WTC11 (cell line): ENCODE data around the gene GJC1. TPM values are rescaled to one million over a fixed set of nuclear protein-coding genes. Genes with fewer than 3 reads are reported as not detected.
A peak's percentile ranks its signal among the peaks of the same experiment; 100 is the strongest.

ENCODE experiments used
- ATAC-seq: fragments of 200-7000 bp; cut with Tn5 transposase; 2 replicates; pipeline ENCODE4 v1.10.0; 2021; ENCODE audit warnings: mild to moderate bottlenecking, moderate library complexity
- CTCF ChIA-PET: fragments of 300-600 bp; sonication (Branson Sonifier 250); formaldehyde crosslinking; loops from one replicate; lab custom pipeline; 2021; ENCODE audit warnings: antibody characterized with exemption; lab: Charles Lee
- POLR2A ChIA-PET: fragments of 350-600 bp; sonication (Branson Sonifier 250); formaldehyde crosslinking; loops from one replicate; lab custom pipeline; 2021; ENCODE audit warnings: antibody characterized with exemption; lab: Charles Lee
- DNase-seq: peaks from one replicate; pipeline ENCODE4 v3.0.0; 2021; ENCODE audit warnings: low spot score
- H3K27ac Mint-ChIP-seq: 2 replicates; pipeline ENCODE4 v1.8.0; 2021; ENCODE audit warnings: mixed read lengths
- H3K27me3 Mint-ChIP-seq: 2 replicates; pipeline ENCODE4 v1.8.0; 2021; ENCODE audit warnings: low read depth, mild to moderate bottlenecking, moderate library complexity, mixed read lengths
- H3K36me3 Mint-ChIP-seq: 2 replicates; pipeline ENCODE4 v1.8.0; 2021; ENCODE audit warnings: mixed read lengths
- H3K4me1 Mint-ChIP-seq: 2 replicates; pipeline ENCODE4 v1.8.0; 2022; ENCODE audit warnings: mixed read lengths
- H3K4me3 Mint-ChIP-seq: 2 replicates; pipeline ENCODE4 v1.8.0; 2021; ENCODE audit warnings: mild to moderate bottlenecking, moderate library complexity, mixed read lengths
- H3K9me3 Mint-ChIP-seq: 2 replicates; pipeline ENCODE4 v1.8.0; 2021; ENCODE audit warnings: mixed read lengths
- ATF6 ChIP-seq: sonication (generic); formaldehyde crosslinking; IDR thresholded peaks from 2 replicates; pipeline ENCODE4 v1.8.1; 2023; ENCODE audit warnings: mild to moderate bottlenecking, missing genetic modification reagents
- CREB1 ChIP-seq: sonication (generic); formaldehyde crosslinking; IDR thresholded peaks from 2 replicates; pipeline ENCODE4 v1.8.0; 2023; ENCODE audit warnings: mild to moderate bottlenecking, missing genetic modification reagents
- CTCF ChIP-seq: fragments of 200-600 bp; IDR thresholded peaks from 2 replicates; pipeline ENCODE4 v1.8.0; 2022; ENCODE audit warnings: antibody characterized with exemption
- FOXJ3 ChIP-seq: sonication (generic); formaldehyde crosslinking; IDR thresholded peaks from 2 replicates; pipeline ENCODE4 v1.9.0; 2021; ENCODE audit warnings: missing genetic modification reagents, mild to moderate bottlenecking, borderline replicate concordance
- FOXP1 ChIP-seq: sonication (generic); formaldehyde crosslinking; IDR thresholded peaks from 2 replicates; pipeline ENCODE4 v1.8.0; 2022; ENCODE audit warnings: missing genetic modification reagents, mild to moderate bottlenecking, moderate library complexity, borderline replicate concordance
- MAX ChIP-seq: sonication (generic); formaldehyde crosslinking; IDR thresholded peaks from 2 replicates; pipeline ENCODE4 v1.8.0; 2022; ENCODE audit warnings: mild to moderate bottlenecking, missing genetic modification reagents
- NFATC4 ChIP-seq: fragments of 250-450 bp; sonication (Bioruptor Pico); IDR thresholded peaks from 2 replicates; pipeline ENCODE4 v1.9.0; 2021; ENCODE audit warnings: mild to moderate bottlenecking
- SMAD3 ChIP-seq: sonication (generic); formaldehyde crosslinking; IDR thresholded peaks from 2 replicates; pipeline ENCODE4 v1.8.0; 2022; ENCODE audit warnings: missing genetic modification reagents, mild to moderate bottlenecking, borderline replicate concordance
- ZBTB43 ChIP-seq: sonication (generic); formaldehyde crosslinking; IDR thresholded peaks from 2 replicates; pipeline ENCODE4 v1.8.1; 2023; ENCODE audit warnings: mild to moderate bottlenecking, missing genetic modification reagents
- ZMAT4 ChIP-seq: fragments of 250-450 bp; sonication (Bioruptor Pico); IDR thresholded peaks from 2 replicates; pipeline ENCODE4 v1.9.0; 2021; ENCODE audit warnings: mild to moderate bottlenecking
- ZNF121 ChIP-seq: sonication (generic); formaldehyde crosslinking; IDR thresholded peaks from 2 replicates; pipeline ENCODE4 v1.8.0; 2023; ENCODE audit warnings: missing genetic modification reagents
- ZNF423 ChIP-seq: fragments of 250-450 bp; sonication (Bioruptor Pico); IDR thresholded peaks from 2 replicates; pipeline ENCODE4 v2.1.2; 2022; ENCODE audit warnings: mild to moderate bottlenecking, moderate library complexity
- ZNF512 ChIP-seq: sonication (generic); formaldehyde crosslinking; IDR thresholded peaks from 2 replicates; pipeline ENCODE4 v1.8.1; 2022; ENCODE audit warnings: missing genetic modification reagents, borderline replicate concordance
- ZNF671 ChIP-seq: fragments of 250-450 bp; sonication (Bioruptor Pico); IDR thresholded peaks from 2 replicates; pipeline ENCODE4 v1.8.0; 2021; ENCODE audit warnings: mild to moderate bottlenecking
- total RNA-seq: library from RNA; stranded (reverse); gene quantifications from 3 replicates; pipeline ENCODE4 v1.2.3, GENCODE V29; 2021

GJC1 gene
- total RNA-seq, 1 experiment from 2014 or later: 104 TPM

GRCh38 chr17:44768505-44769142 lies 61.5 kb downstream of the GJC1 start:
- TF ChIP-seq ZNF671: no peak
- TF ChIP-seq SMAD3: no peak
- TF ChIP-seq FOXJ3 (CRISPR knock-in tag): no peak
- TF ChIP-seq MAX (CRISPR knock-in tag): no peak
- TF ChIP-seq ZBTB43 (CRISPR knock-in tag): no peak
- no peak for TF ChIP-seq CTCF
- ATAC-seq (no peak), DNase-seq (no peak)
- CTCF ChIA-PET: interaction anchor here (3.1 kb wide), 1 partner anchor 11 kb away, joined by 11 read pairs; no protein-coding TSS in a partner anchor
- no peaks in the 10 kb centered on the region for H3K36me3 Mint-ChIP-seq
- H3K27me3 Mint-ChIP-seq: peaks cover 3% of the 10 kb centered on the region; the same call in 1 of the 2 replicates
- POLR2A ChIA-PET: interaction anchor here (1.2 kb wide), 1 partner anchor 60 kb away, joined by 4 read pairs; no protein-coding TSS in a partner anchor
- no peak overlapping the region for H3K4me3 Mint-ChIP-seq
- H3K4me1 Mint-ChIP-seq: peaks cover 11% of the 10 kb centered on the region
- H3K27ac Mint-ChIP-seq: no peak overlapping the region
- no peaks in the 10 kb centered on the region for H3K9me3 Mint-ChIP-seq

- DNase-seq: no peak
- POLR2A ChIA-PET: interaction anchor here (0.5 kb wide), 1 partner anchor 100 kb away, joined by 9 read pairs; no protein-coding TSS in a partner anchor
These were observed 62.6 kb downstream of the GJC1 start for GRCh38 chr17:44767493-44767892.

GRCh38 chr17:44766409-44767038 lies 63.6 kb downstream of the GJC1 start:
- Mint-ChIP-seq H3K27ac (no peak overlapping the region), H3K36me3 (no peaks in the 10 kb centered on the region), H3K27me3 (peaks cover 23% of the 10 kb centered on the region), H3K9me3 (no peaks in the 10 kb centered on the region), H3K4me1 (peaks cover 11% of the 10 kb centered on the region), H3K4me3 (no peak overlapping the region)
- ATAC-seq (peak; percentile 19), DNase-seq (no peak)
- TF ChIP-seq ZNF121 (CRISPR knock-in tag): peak; percentile 94
- no peak for TF ChIP-seq ZMAT4 (CRISPR knock-in tag)
- ChIA-PET CTCF (interaction anchor here (1.5 to 1.8 kb wide), 2 partner anchors 100 to 112 kb away, joined by 4 to 6 read pairs; no protein-coding TSS in a partner anchor), POLR2A (interaction anchor here (0.5 kb wide), 1 partner anchor 12 kb away, joined by 3 read pairs; no protein-coding TSS in a partner anchor)

More at GRCh38 chr17:44767493-44767892, 62.6 kb downstream of the GJC1 start:
- TF ChIP-seq NFATC4 (CRISPR knock-in tag): no peak
- TF ChIP-seq ZNF423 (CRISPR knock-in tag): peak; percentile 98
- H3K27ac Mint-ChIP-seq: no peak overlapping the region
- no peak for ATAC-seq
- H3K4me1 Mint-ChIP-seq: peaks cover 11% of the 10 kb centered on the region
- no peaks in the 10 kb centered on the region for H3K36me3 Mint-ChIP-seq
- CTCF ChIA-PET: interaction anchor here (1.8 kb wide), 1 partner anchor 111 kb away, joined by 6 read pairs; no protein-coding TSS in a partner anchor
- no peak overlapping the region for H3K4me3 Mint-ChIP-seq
- H3K27me3 Mint-ChIP-seq: peaks cover 13% of the 10 kb centered on the region
- no peaks in the 10 kb centered on the region for H3K9me3 Mint-ChIP-seq

- ChIA-PET POLR2A (interaction anchor here (0.5 to 0.7 kb wide), 2 partner anchors 11 to 63 kb away, joined by 3 to 4 read pairs; no protein-coding TSS in a partner anchor), CTCF (interaction anchor here (1.0 to 1.5 kb wide), 4 partner anchors 9 to 100 kb away, joined by 3 to 7 read pairs (median 4); no protein-coding TSS in a partner anchor)
- Mint-ChIP-seq H3K4me1 (peaks cover 11% of the 10 kb centered on the region), H3K36me3 (no peaks in the 10 kb centered on the region), H3K9me3 (no peaks in the 10 kb centered on the region), H3K27me3 (peaks cover 28% of the 10 kb centered on the region), H3K4me3 (no peak overlapping the region), H3K27ac (no peak overlapping the region)
- ATAC-seq: peak; percentile 33
- no peak for DNase-seq
- no peak for TF ChIP-seq CREB1 (CRISPR knock-in tag)
- TF ChIP-seq FOXP1 (CRISPR knock-in tag): no peak
- TF ChIP-seq ZNF512 (CRISPR knock-in tag): no peak
- TF ChIP-seq ATF6 (CRISPR knock-in tag): no peak
These were observed 64.1 kb downstream of the GJC1 start for GRCh38 chr17:44765965-44766364.
